ENCODE measurements around the gene HIF3A. TPM values are rescaled to one million over a fixed set of nuclear protein-coding genes. Genes with fewer than 3 reads are reported as not detected.

Gene HIF3A
- total RNA-seq, 1 experiment from 2014 or later, result not detected

DNA sequence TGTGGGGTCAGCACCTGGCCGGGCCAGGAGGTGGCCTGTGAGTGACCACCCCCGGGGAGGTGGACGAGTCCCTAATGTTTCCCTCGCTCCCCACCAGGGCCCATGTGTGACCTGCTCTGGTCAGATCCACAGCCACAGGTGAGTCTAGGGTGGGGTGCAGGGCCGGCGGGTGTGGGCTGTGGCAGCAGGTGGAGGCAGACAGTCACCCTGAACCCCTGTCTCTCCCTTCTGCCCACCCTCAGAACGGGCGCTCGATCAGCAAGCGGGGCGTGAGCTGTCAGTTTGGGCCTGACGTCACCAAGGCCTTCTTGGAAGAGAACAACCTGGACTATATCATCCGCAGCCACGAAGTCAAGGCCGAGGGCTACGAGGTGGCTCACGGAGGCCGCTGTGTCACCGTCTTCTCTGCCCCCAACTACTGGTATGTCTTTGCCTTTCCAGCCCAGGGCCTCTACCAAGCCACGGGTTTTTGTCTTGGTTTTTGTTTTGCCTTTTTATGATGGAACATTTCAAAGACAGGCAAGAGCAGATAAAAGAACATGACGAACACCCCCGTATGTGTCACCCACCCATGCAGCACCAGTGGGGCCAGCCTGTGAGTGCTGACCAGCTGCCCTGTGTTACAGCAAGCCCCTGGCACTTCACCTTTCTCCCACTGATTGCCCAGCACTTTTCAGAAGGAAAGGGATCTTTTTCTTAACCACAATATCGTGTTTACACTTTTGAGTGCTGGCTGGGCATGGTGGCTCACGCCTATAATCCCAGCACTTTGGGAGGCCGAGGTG is 91.7 kb downstream of the HIF3A start:
- Histone ChIP-seq H2AFZ (ENCODE audit: low read length) (no peak overlapping the region), H3K36me3 (ENCODE audit: low read depth, low read length) (peaks cover 7% of the 10 kb centered on the region; the same call in 1 of the 2 replicates), H3K79me2 (ENCODE audit: low read length) (no peaks in the 10 kb centered on the region), H3K4me3 (ENCODE audit: low read length) (no peak overlapping the region), H4K20me1 (ENCODE audit: low read length) (no peaks in the 10 kb centered on the region), H3F3A (ENCODE audit: low read length, unreplicated experiment) (no peaks in the 10 kb centered on the region), H3K9ac (ENCODE audit: low read length) (no peak overlapping the region), H3K4me1 (ENCODE audit: insufficient read depth, low read length) (no peaks in the 10 kb centered on the region), H3K27ac (ENCODE audit: low read length) (no peak overlapping the region), H3K9me2 (replicated peaks; ENCODE audit: low read length) (no peaks in the 10 kb centered on the region), H3K27me3 (ENCODE audit: low read length) (no peaks in the 10 kb centered on the region), H3K4me2 (ENCODE audit: low read length) (no peak overlapping the region), H3K9me3 (ENCODE audit: low read length) (no peaks in the 10 kb centered on the region)
- TF ChIP-seq EZH2 (IDR thresholded peaks at IDR 0.05; ENCODE audit: low read length, unreplicated experiment), result no peak
- TF ChIP-seq, protein P1, sequence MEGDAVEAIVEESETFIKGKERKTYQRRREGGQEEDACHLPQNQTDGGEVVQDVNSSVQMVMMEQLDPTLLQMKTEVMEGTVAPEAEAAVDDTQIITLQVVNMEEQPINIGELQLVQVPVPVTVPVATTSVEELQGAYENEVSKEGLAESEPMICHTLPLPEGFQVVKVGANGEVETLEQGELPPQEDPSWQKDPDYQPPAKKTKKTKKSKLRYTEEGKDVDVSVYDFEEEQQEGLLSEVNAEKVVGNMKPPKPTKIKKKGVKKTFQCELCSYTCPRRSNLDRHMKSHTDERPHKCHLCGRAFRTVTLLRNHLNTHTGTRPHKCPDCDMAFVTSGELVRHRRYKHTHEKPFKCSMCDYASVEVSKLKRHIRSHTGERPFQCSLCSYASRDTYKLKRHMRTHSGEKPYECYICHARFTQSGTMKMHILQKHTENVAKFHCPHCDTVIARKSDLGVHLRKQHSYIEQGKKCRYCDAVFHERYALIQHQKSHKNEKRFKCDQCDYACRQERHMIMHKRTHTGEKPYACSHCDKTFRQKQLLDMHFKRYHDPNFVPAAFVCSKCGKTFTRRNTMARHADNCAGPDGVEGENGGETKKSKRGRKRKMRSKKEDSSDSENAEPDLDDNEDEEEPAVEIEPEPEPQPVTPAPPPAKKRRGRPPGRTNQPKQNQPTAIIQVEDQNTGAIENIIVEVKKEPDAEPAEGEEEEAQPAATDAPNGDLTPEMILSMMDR (conservative IDR thresholded peaks at IDR 0.05; ENCODE audit: low read depth, low read length), result no peak
- TF ChIP-seq EZH2phosphoT487 (IDR thresholded peaks at IDR 0.05; ENCODE audit: borderline replicate concordance, low read length), result no peak
- DNase-seq (no peak), ATAC-seq (no peak)
- ChIA-PET CTCF (no interaction called here), POLR2A (ENCODE audit: unreplicated experiment) (no interaction called here)
- no TSS peak for BruUV-seq (replicated peaks)
- intact Hi-C loops (cut with micrococcal nuclease), result no loop called here

DNA sequence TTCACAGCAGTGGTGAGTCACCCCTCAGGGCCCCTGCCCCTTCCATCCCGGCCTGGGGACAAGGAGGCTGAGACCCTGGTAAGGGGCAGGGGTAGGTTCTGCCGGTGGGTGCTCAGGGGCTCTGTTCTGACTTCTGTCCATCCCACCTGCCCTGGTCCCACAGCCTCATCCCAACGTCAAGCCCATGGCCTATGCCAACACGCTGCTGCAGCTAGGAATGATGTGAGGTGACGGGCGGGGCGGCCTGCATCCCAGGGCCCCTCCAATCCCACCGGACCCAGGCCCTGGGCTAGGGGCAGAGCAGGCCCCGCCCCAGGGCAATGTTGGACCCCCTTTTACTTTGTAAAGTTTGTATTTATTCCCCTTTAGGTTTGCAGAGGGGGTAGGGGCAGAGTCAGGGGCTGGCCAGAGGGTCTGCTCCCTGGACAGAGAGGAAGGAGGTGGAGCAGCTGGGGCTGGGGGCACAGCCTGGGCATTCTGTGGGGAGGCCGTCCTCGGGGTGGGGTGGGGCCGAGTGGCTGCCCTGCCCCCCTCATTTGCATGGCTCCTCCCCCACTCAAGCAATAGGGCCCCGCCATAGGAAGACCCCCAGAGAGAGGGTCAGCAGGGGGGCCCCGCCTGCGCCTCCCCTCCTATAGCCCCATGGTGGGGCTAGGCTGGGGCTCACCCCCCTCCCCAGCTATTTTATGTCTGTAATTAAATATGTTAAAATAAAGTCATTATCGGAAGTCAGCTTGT is 93.4 kb downstream of the HIF3A start:
- Histone ChIP-seq H3K27me3 (ENCODE audit: low read length) (no peaks in the 10 kb centered on the region), H3K9me3 (ENCODE audit: low read length) (no peaks in the 10 kb centered on the region), H3K27ac (ENCODE audit: low read length) (no peak overlapping the region), H3K36me3 (ENCODE audit: low read depth, low read length) (peaks cover 7% of the 10 kb centered on the region; the same call in 1 of the 2 replicates), H3K4me2 (ENCODE audit: low read length) (no peak overlapping the region), H2AFZ (ENCODE audit: low read length) (no peak overlapping the region), H3K79me2 (ENCODE audit: low read length) (no peaks in the 10 kb centered on the region), H4K20me1 (ENCODE audit: low read length) (no peaks in the 10 kb centered on the region), H3K4me1 (ENCODE audit: insufficient read depth, low read length) (no peaks in the 10 kb centered on the region), H3F3A (ENCODE audit: low read length, unreplicated experiment) (no peaks in the 10 kb centered on the region), H3K9ac (ENCODE audit: low read length) (no peak overlapping the region), H3K9me2 (replicated peaks; ENCODE audit: low read length) (no peaks in the 10 kb centered on the region), H3K4me3 (ENCODE audit: low read length) (no peak overlapping the region)
- no peak for DNase-seq
- CTCF ChIA-PET, result no interaction called here
- BruUV-seq (replicated peaks), result no TSS peak
- POLR2A ChIA-PET (ENCODE audit: unreplicated experiment), result no interaction called here
- no peak for ATAC-seq
- intact Hi-C loops (cut with micrococcal nuclease), result no loop called here
- TF ChIP-seq EZH2 (IDR thresholded peaks at IDR 0.05; ENCODE audit: low read length, unreplicated experiment), result no peak
- TF ChIP-seq, protein P1 (conservative IDR thresholded peaks at IDR 0.05; ENCODE audit: low read depth, low read length), result no peak
- TF ChIP-seq EZH2phosphoT487 (IDR thresholded peaks at IDR 0.05; ENCODE audit: borderline replicate concordance, low read length), result no peak

DNA sequence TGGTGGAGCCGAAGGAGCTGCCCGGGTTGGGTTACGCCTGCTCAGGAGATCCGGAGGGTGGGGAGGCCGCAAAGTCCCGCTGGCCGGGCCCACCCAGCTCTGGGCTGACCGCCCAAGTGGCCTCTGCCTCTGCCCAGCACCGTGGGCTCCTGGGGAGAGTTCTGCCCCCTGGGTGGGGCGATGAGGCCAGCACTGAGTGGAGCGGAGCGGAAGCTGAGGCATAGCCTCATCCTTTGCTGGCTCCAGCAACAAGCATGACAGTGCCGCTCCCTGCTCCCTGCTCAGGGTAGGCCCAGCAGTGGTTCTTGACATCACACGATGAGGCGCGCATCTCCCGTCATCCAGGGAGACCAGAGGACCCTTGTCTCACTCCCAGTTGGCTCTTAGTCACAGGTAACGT is 94.0 kb downstream of the HIF3A start:
- Histone ChIP-seq H3F3A (ENCODE audit: low read length, unreplicated experiment) (no peaks in the 10 kb centered on the region), H3K9me3 (ENCODE audit: low read length) (no peaks in the 10 kb centered on the region), H3K4me1 (ENCODE audit: insufficient read depth, low read length) (no peaks in the 10 kb centered on the region), H3K9ac (ENCODE audit: low read length) (no peak overlapping the region), H2AFZ (ENCODE audit: low read length) (no peak overlapping the region), H4K20me1 (ENCODE audit: low read length) (no peaks in the 10 kb centered on the region), H3K27ac (ENCODE audit: low read length) (no peak overlapping the region), H3K36me3 (ENCODE audit: low read depth, low read length) (peaks cover 7% of the 10 kb centered on the region; the same call in 1 of the 2 replicates), H3K79me2 (ENCODE audit: low read length) (no peaks in the 10 kb centered on the region), H3K4me2 (ENCODE audit: low read length) (no peak overlapping the region), H3K9me2 (replicated peaks; ENCODE audit: low read length) (no peaks in the 10 kb centered on the region), H3K4me3 (ENCODE audit: low read length) (no peak overlapping the region), H3K27me3 (ENCODE audit: low read length) (no peaks in the 10 kb centered on the region)
- no peak for DNase-seq
- intact Hi-C loops (cut with micrococcal nuclease), result no loop called here
- ChIA-PET POLR2A (ENCODE audit: unreplicated experiment) (no interaction called here), CTCF (no interaction called here)
- BruUV-seq (replicated peaks), result no TSS peak
- no peak for ATAC-seq
- TF ChIP-seq, protein P1 (conservative IDR thresholded peaks at IDR 0.05; ENCODE audit: low read depth, low read length), result no peak
- no peak for TF ChIP-seq EZH2phosphoT487 (IDR thresholded peaks at IDR 0.05; ENCODE audit: borderline replicate concordance, low read length)
